GM23338 (cell line): Measurements from ENCODE around the gene RNASEH2A. TPM values are rescaled to one million over a fixed set of nuclear protein-coding genes. Genes with fewer than 3 reads are reported as not detected.

Source experiments
- ATAC-seq: fragments of 200-7000 bp; cut with Tn5 transposase; 3 replicates; pipeline ENCODE4 v1.9.1; 2020
- DNase-seq: peaks from one replicate; pipeline ENCODE4 v3.0.0-alpha.2; 2015; ENCODE audit warnings: low spot score
- H2AFZ ChIP-seq: fragments of 200-600 bp; sonication (generic); 2 replicates; pipeline ENCODE4 v1.8.0; 2016; ENCODE audit warnings: antibody characterized with exemption, mild to moderate bottlenecking, moderate library complexity
- H3F3A ChIP-seq: fragments of 200-600 bp; sonication (generic); replicated peaks from 2 replicates; pipeline ENCODE4 v1.8.0; 2017; ENCODE audit warnings: antibody characterized with exemption, mixed run types, low read depth
- H3K27ac ChIP-seq: fragments of 200-600 bp; sonication (generic); 2 replicates; pipeline ENCODE4 v1.6.1; 2016; ENCODE audit warnings: low read depth
- H3K27me3 ChIP-seq: fragments of 200-600 bp; sonication (generic); 2 replicates; pipeline ENCODE4 v1.8.0; 2016; ENCODE audit warnings: mild to moderate bottlenecking, mixed run types, moderate library complexity; ENCODE audit not compliant: insufficient read depth
- H3K36me3 ChIP-seq: fragments of 200-600 bp; sonication (generic); 2 replicates; pipeline ENCODE4 v1.8.0; 2016; ENCODE audit warnings: mild to moderate bottlenecking; ENCODE audit not compliant: insufficient read depth
- H3K4me1 ChIP-seq: fragments of 200-600 bp; sonication (generic); 2 replicates; pipeline ENCODE4 v1.8.0; 2016; ENCODE audit warnings: mild to moderate bottlenecking, moderate library complexity; ENCODE audit not compliant: insufficient read depth
- H3K4me2 ChIP-seq: fragments of 200-600 bp; sonication (generic); 2 replicates; pipeline ENCODE4 v1.7.1; 2017; ENCODE audit warnings: mixed run types
- H3K4me3 ChIP-seq: fragments of 200-600 bp; sonication (generic); 2 replicates; pipeline ENCODE4 v1.6.1; 2016; ENCODE audit warnings: mixed run types
- H3K79me2 ChIP-seq: fragments of 200-600 bp; sonication (generic); replicated peaks from 2 replicates; pipeline ENCODE4 v1.8.0; 2017; ENCODE audit warnings: mild to moderate bottlenecking; ENCODE audit not compliant: insufficient read depth
- H3K9me2 ChIP-seq: fragments of 200-600 bp; sonication (generic); 2 replicates; pipeline ENCODE4 v1.8.0; 2017; ENCODE audit not compliant: insufficient read depth
- H4K20me1 ChIP-seq: fragments of 200-600 bp; sonication (generic); replicated peaks from 2 replicates; pipeline ENCODE4 v1.8.0; 2017; ENCODE audit warnings: mild to moderate bottlenecking; ENCODE audit not compliant: insufficient read depth
- H3K27ac Mint-ChIP-seq: 2 replicates; pipeline ENCODE4 v1.8.0; 2020; ENCODE audit warnings: inconsistent platforms, mild to moderate bottlenecking, moderate library complexity, mixed read lengths
- H3K27me3 Mint-ChIP-seq: 3 replicates; pipeline ENCODE4 v1.8.0; 2022; ENCODE audit warnings: low read depth, mild to moderate bottlenecking, moderate library complexity, mixed read lengths, inconsistent platforms; ENCODE audit not compliant: insufficient read depth, poor library complexity
- H3K36me3 Mint-ChIP-seq: 3 replicates; pipeline ENCODE4 v1.8.0; 2021; ENCODE audit warnings: low read depth, mild to moderate bottlenecking, inconsistent platforms, moderate library complexity, mixed read lengths
- H3K4me1 Mint-ChIP-seq: 3 replicates; pipeline ENCODE4 v1.8.0; 2020; ENCODE audit warnings: mild to moderate bottlenecking, inconsistent platforms, mixed read lengths
- H3K4me3 Mint-ChIP-seq: 3 replicates; pipeline ENCODE4 v1.8.0; 2021; ENCODE audit warnings: moderate library complexity, mild to moderate bottlenecking, inconsistent platforms, mixed read lengths
- H3K9me3 Mint-ChIP-seq: 3 replicates; pipeline ENCODE4 v1.8.0; 2020; ENCODE audit warnings: moderate library complexity, mild to moderate bottlenecking, inconsistent platforms, mixed read lengths
- ETS1 ChIP-seq: IDR thresholded peaks from 2 replicates; pipeline ENCODE4 v1.6.1; 2016; ENCODE audit warnings: antibody characterized with exemption
- EZH2phosphoT487 ChIP-seq: fragments of 200-600 bp; sonication (generic); IDR thresholded peaks from one replicate; pipeline ENCODE4 v1.8.1; 2018; ENCODE audit warnings: antibody characterized with exemption; ENCODE audit not compliant: unreplicated experiment
- JUNB ChIP-seq: IDR thresholded peaks from one replicate; pipeline ENCODE4 v1.6.1; 2016; ENCODE audit warnings: antibody characterized with exemption; ENCODE audit not compliant: unreplicated experiment
- POLR2AphosphoS5 ChIP-seq: IDR thresholded peaks from 2 replicates; pipeline ENCODE4 v1.6.1; 2016; ENCODE audit warnings: antibody characterized with exemption, low read depth
- REST ChIP-seq: IDR thresholded peaks from one replicate; pipeline ENCODE4 v1.6.1; 2018; ENCODE audit warnings: antibody characterized with exemption; ENCODE audit not compliant: unreplicated experiment
- ZNF114 ChIP-seq: fragments of 250-450 bp; sonication (Bioruptor Pico); IDR thresholded peaks from 2 replicates; pipeline ENCODE4 v1.5.0; 2020; ENCODE audit warnings: mild to moderate bottlenecking, moderate library complexity
- ZNF331 ChIP-seq: fragments of 250-450 bp; sonication (Bioruptor Pico); IDR thresholded peaks from 2 replicates; pipeline ENCODE4 v1.5.0; 2020; ENCODE audit warnings: low read depth, mild to moderate bottlenecking, moderate library complexity
- ZNF462 ChIP-seq: fragments of 250-450 bp; sonication (Bioruptor Pico); IDR thresholded peaks from 2 replicates; pipeline ENCODE4 v1.5.0; 2020; ENCODE audit warnings: mild to moderate bottlenecking, moderate library complexity
- polyA plus RNA-seq: library from polyadenylated mRNA; unstranded; fragments of >200 nt; fragmentation: Nextera tagmentation; extraction: Ambion mirVana; gene quantifications from 2 replicates; pipeline ENCODE4 v1.2.1, GENCODE V29; 2016
- total RNA-seq: library from RNA; depleted of rRNA; stranded (reverse); fragments of >200 nt; shearing (Covaris generic); gene quantifications from 2 replicates; pipeline ENCODE4 v1.2.3, GENCODE V29; 2014

Gene RNASEH2A
- total and polyA plus RNA-seq, 2 experiments from 2014 or later = 39.4 to 68.2 TPM

GRCh38 chr19:12759686-12760085, 46.7 kb upstream of the RNASEH2A start (continued):
- TF ChIP-seq ZNF462 (CRISPR knock-in tag) (no peak), ZNF331 (CRISPR knock-in tag) (no peak), ZNF114 (CRISPR knock-in tag) (no peak)

GRCh38 chr19:12763100-12763499, 43.3 kb upstream of the RNASEH2A start:
- DNase-seq = no peak
- peaks cover 58% of the 10 kb centered on the region for H3K36me3 Mint-ChIP-seq
- no peak overlapping the region for H3K27ac Mint-ChIP-seq
- H3K9me3 Mint-ChIP-seq = peaks cover 6% of the 10 kb centered on the region
- H3K79me2 ChIP-seq = 0 out of 2 replicates have a peak, but pooled peaks cover 3% of the 10 kb centered on the region
- no peak overlapping the region for H2AFZ ChIP-seq
- no peak overlapping the region for H3K4me2 ChIP-seq
- H3K27me3 Mint-ChIP-seq = peaks cover 33% of the 10 kb centered on the region
- no peak for ATAC-seq
- H3K27me3 ChIP-seq = no peaks in the 10 kb centered on the region
- H3K27ac ChIP-seq = no peak overlapping the region
- 0 out of 2 replicates have a peak, but pooled peaks cover 9% of the 10 kb centered on the region for H3K36me3 ChIP-seq
- no peak overlapping the region for H3K4me3 Mint-ChIP-seq
- H3K4me3 ChIP-seq = no peak overlapping the region
- peaks cover 8% of the 10 kb centered on the region; the same call in 2 of the 3 replicates for H3K4me1 Mint-ChIP-seq
- peaks cover 4% of the 10 kb centered on the region; the same call in 1 of the 2 replicates for H4K20me1 ChIP-seq
- H3K4me1 ChIP-seq = no peaks in the 10 kb centered on the region
- H3F3A ChIP-seq = peaks cover 17% of the 10 kb centered on the region
- H3K9me2 ChIP-seq = no peaks in the 10 kb centered on the region
- TF ChIP-seq POLR2AphosphoS5 = no peak
- TF ChIP-seq JUNB = no peak
- no peak for TF ChIP-seq ZNF114 (CRISPR knock-in tag)
- no peak for TF ChIP-seq REST
- TF ChIP-seq ZNF331 (CRISPR knock-in tag) = no peak
- no peak for TF ChIP-seq ETS1
- TF ChIP-seq EZH2phosphoT487 = no peak
